BE2C (cell line): Measurements from ENCODE around the gene STAG1.

Source experiments
- DNase-seq: peaks from one replicate; pipeline ENCODE4 v3.0.0-alpha.2; 2020
- H3K27me3 ChIP-seq: fragments of 250-450 bp; sonication (Bioruptor Pico); 2 replicates; pipeline ENCODE4 v1.5.1; 2020; ENCODE audit warnings: mild to moderate bottlenecking
- H3K36me3 ChIP-seq: fragments of 250-450 bp; sonication (Bioruptor Pico); 2 replicates; pipeline ENCODE4 v1.5.1; 2020; ENCODE audit warnings: mild to moderate bottlenecking
- H3K4me1 ChIP-seq: fragments of 250-450 bp; sonication (Bioruptor Pico); 2 replicates; pipeline ENCODE4 v1.5.1; 2020
- H3K4me3 ChIP-seq: 2 replicates; pipeline ENCODE4 v1.5.1; 2011; ENCODE audit warnings: low read depth, low read length
- H3K9me3 ChIP-seq: fragments of 250-450 bp; sonication (Bioruptor Pico); 2 replicates; pipeline ENCODE4 v1.5.1; 2020
- TF ChIP-seq, protein P1 (sequence below): IDR thresholded peaks from 2 replicates; pipeline ENCODE4 v1.5.1; 2012; ENCODE audit warnings: mild to moderate bottlenecking, low read depth, low read length

STAG1 gene

DNA sequence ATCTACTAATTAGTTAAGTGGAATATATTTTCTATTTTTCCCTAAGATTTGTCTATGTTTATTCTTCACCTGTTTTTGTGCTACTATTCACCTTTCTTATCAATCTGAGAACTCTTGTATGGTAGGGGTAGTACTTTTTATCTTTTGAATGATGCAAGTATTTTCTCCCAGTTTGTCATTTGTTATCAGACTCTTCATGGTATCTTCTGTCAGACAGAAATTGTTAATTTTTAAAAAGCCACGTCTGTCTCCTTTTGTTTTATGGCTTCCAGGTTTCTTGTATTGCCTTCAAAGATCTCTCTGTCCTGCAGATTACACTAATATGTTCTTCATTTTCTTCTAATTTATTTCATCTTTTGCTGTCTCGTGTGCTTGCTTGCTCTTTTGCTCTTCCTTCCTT lies 317.7 kb downstream of the STAG1 start:
- Histone ChIP-seq H3K4me1 (peaks cover 8% of the 10 kb centered on the region), H3K9me3 (no peaks in the 10 kb centered on the region), H3K4me3 (no peak overlapping the region), H3K36me3 (no peaks in the 10 kb centered on the region; the same call in 1 of the 2 replicates), H3K27me3 (no peaks in the 10 kb centered on the region)
- DNase-seq = no peak
- TF ChIP-seq, protein P1, sequence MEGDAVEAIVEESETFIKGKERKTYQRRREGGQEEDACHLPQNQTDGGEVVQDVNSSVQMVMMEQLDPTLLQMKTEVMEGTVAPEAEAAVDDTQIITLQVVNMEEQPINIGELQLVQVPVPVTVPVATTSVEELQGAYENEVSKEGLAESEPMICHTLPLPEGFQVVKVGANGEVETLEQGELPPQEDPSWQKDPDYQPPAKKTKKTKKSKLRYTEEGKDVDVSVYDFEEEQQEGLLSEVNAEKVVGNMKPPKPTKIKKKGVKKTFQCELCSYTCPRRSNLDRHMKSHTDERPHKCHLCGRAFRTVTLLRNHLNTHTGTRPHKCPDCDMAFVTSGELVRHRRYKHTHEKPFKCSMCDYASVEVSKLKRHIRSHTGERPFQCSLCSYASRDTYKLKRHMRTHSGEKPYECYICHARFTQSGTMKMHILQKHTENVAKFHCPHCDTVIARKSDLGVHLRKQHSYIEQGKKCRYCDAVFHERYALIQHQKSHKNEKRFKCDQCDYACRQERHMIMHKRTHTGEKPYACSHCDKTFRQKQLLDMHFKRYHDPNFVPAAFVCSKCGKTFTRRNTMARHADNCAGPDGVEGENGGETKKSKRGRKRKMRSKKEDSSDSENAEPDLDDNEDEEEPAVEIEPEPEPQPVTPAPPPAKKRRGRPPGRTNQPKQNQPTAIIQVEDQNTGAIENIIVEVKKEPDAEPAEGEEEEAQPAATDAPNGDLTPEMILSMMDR = no peak

DNA sequence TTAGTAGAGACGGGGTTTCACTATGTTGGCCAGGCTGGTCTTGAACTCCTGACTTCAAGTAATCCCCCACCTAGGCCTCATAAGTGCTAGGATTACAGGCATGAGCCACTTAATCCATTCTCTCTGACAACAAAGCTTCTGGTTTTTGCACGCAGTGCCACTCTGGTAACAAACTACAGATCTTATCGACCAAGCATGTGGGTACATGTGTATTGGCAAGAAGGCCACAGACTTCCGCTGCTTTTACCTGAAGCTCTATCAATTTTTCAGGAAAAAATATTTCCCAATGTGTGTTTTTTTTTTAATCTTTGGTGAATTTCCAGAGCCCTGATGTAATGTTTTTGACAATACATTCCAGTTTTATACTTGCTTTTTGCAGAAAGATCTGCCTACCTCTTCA lies 319.5 kb downstream of the STAG1 start:
- Histone ChIP-seq H3K9me3 (no peaks in the 10 kb centered on the region), H3K27me3 (no peaks in the 10 kb centered on the region), H3K36me3 (no peaks in the 10 kb centered on the region; the same call in 1 of the 2 replicates), H3K4me3 (no peak overlapping the region), H3K4me1 (peaks cover 17% of the 10 kb centered on the region)
- TF ChIP-seq, protein P1 = no peak
- DNase-seq = no peak

DNA sequence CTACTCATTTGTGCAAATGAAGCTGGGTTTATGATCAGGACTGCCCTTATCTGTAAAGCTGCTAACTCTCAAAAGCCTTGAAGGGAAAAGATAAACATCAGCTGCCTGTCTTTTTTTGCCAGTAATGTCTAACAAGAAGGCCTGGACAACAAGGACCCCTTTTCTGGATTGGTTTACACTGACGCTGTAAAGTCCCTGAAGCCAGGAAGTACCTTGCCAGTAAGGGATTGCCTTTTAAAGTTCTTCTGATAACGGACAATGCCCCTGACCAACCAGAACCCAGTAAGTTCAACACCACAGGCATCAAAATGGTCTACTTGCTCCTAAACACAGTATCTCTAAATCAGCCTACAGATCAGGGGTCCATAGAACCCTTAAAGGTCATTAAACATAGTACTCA lies 324.0 kb downstream of the STAG1 start:
- peak; percentile 29 for DNase-seq
- H3K27me3 ChIP-seq = no peaks in the 10 kb centered on the region
- TF ChIP-seq, protein P1 = no peak
- peaks cover 9% of the 10 kb centered on the region; the same call in 1 of the 2 replicates for H3K4me1 ChIP-seq
- H3K9me3 ChIP-seq = no peaks in the 10 kb centered on the region
- no peaks in the 10 kb centered on the region for H3K36me3 ChIP-seq
- H3K4me3 ChIP-seq = no peak overlapping the region

DNA sequence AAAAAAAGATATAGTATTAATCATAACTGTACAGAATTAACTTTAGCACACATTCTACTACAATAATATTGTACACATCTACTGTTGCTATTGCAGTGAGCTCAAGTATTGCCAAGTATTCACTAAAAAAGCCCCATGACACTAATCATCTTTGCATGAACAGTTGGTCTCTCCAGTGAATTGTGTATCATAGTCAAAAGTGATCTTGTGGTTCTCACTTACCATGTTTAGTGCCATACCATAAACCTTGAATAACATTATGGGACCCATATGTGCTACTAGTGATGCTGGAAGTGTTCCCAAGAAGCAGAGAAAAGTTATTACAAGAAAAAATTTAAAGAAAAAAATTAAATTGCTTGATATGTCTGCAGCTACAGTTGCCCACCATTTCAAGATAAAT lies 324.9 kb downstream of the STAG1 start:
- Histone ChIP-seq H3K4me3 (no peak overlapping the region), H3K27me3 (no peaks in the 10 kb centered on the region), H3K9me3 (no peaks in the 10 kb centered on the region), H3K36me3 (no peaks in the 10 kb centered on the region), H3K4me1 (peaks cover 9% of the 10 kb centered on the region; the same call in 1 of the 2 replicates)
- TF ChIP-seq, protein P1 = no peak
- DNase-seq = no peak

GRCh38 chr3:136414476-136414875 lies 337.7 kb downstream of the STAG1 start:
- H3K9me3 ChIP-seq = no peaks in the 10 kb centered on the region
- H3K4me3 ChIP-seq = no peak overlapping the region
- H3K27me3 ChIP-seq = no peaks in the 10 kb centered on the region
- no peaks in the 10 kb centered on the region for H3K4me1 ChIP-seq
- TF ChIP-seq, protein P1 = no peak
- no peaks in the 10 kb centered on the region for H3K36me3 ChIP-seq
- no peak for DNase-seq

DNA sequence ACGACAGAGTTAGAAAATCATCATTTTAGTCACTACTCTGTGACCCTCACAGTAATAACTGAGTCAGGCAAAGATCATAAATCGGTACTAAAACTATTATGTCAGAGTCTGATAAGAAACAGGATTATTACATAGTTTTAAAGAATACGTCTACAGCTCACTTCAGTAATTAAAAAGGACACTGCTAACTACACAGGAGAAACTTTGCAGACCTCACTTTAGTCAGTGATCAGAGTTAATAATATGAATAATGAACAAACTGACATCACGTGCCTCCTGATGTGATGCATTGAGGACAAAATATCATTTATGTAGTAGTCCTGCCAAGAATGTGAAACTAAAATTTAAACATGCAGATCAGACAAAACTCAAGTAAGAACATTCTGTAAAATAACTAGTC lies 339.9 kb downstream of the STAG1 start:
- Histone ChIP-seq H3K9me3 (no peaks in the 10 kb centered on the region), H3K4me3 (no peak overlapping the region), H3K27me3 (no peaks in the 10 kb centered on the region), H3K4me1 (no peaks in the 10 kb centered on the region), H3K36me3 (no peaks in the 10 kb centered on the region)
- DNase-seq = no peak
- TF ChIP-seq, protein P1 = no peak
